ENCODE data around the gene JCAD. TPM values are rescaled to one million over a fixed set of nuclear protein-coding genes. Genes with fewer than 3 reads are reported as not detected.

JCAD gene
- total RNA-seq, 1 donor from 2014 or later, result 27.3 TPM

DNA sequence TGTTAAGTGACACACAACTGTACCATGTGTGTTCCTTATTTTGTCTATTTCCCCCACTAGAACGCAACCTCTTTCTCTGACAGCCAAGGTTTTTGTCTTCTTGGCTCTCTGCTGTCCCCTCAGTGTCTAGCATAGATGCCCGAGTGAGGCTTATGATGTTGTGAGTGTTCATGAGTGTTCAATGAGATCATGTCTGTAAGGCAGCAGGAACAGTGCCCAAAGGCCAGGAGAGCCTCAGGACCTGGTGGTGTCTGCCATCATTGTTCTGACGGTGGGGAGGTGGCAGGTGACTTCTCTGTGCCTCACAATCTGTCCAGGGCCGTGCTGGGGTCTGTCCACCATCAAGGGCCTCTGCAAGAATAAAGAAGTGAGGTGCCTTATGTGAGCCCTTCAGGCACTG lies 66.5 kb downstream of the JCAD start:
- no peaks in the 10 kb centered on the region for H3K79me2 ChIP-seq (ENCODE audit: insufficient read depth, low read length)
- DNase-seq (ENCODE audit: low read depth) (no peak), FAIRE-seq (no peak)
- H3K27me3 ChIP-seq (ENCODE audit: insufficient read depth, low read length), result no peaks in the 10 kb centered on the region
- no peaks in the 10 kb centered on the region for H3K36me3 ChIP-seq (ENCODE audit: insufficient read depth, low read length)
- TF ChIP-seq EZH2 (IDR thresholded peaks at IDR 0.05; ENCODE audit: insufficient read depth, low read length) (no peak), CTCF (IDR thresholded peaks at IDR 0.05; ENCODE audit: insufficient read depth, low read depth, low read length) (no peak)
- no peaks in the 10 kb centered on the region for H4K20me1 ChIP-seq (ENCODE audit: insufficient read depth, low read length)
- H3K9ac ChIP-seq (ENCODE audit: low read length), result no peak overlapping the region
- peaks cover 19% of the 10 kb centered on the region for H3K4me1 Mint-ChIP-seq (ENCODE audit: low read depth, unreplicated experiment)
- H3K9me3 Mint-ChIP-seq (ENCODE audit: unreplicated experiment), result no peaks in the 10 kb centered on the region
- H3K4me3 ChIP-seq (ENCODE audit: insufficient read depth, low read depth, low read length), result no peak overlapping the region
- peaks cover 11% of the 10 kb centered on the region for H3K27me3 Mint-ChIP-seq (ENCODE audit: low read depth, unreplicated experiment)
- H3K4me1 ChIP-seq (ENCODE audit: insufficient read depth, low read length), result no peaks in the 10 kb centered on the region
- no peak overlapping the region for H3K4me3 Mint-ChIP-seq (ENCODE audit: unreplicated experiment)
- no peak overlapping the region for H3K4me2 ChIP-seq (ENCODE audit: low read length)
- no peak overlapping the region for H3K27ac ChIP-seq (ENCODE audit: low read depth, low read length)
- no peaks in the 10 kb centered on the region for H3K36me3 Mint-ChIP-seq (ENCODE audit: low read depth, unreplicated experiment)
- no peak overlapping the region for H2AFZ ChIP-seq (ENCODE audit: low read depth, low read length)
- H3K9me3 ChIP-seq (ENCODE audit: insufficient read depth, low read depth, low read length), result no peaks in the 10 kb centered on the region
- H3K27ac Mint-ChIP-seq (ENCODE audit: unreplicated experiment), result no peak overlapping the region

GRCh38 chr10:29991382-29991781 lies 68.0 kb downstream of the JCAD start:
- Histone ChIP-seq H3K4me1 (ENCODE audit: insufficient read depth, low read length) (no peaks in the 10 kb centered on the region), H3K36me3 (ENCODE audit: insufficient read depth, low read length) (no peaks in the 10 kb centered on the region), H3K27me3 (ENCODE audit: insufficient read depth, low read length) (no peaks in the 10 kb centered on the region), H4K20me1 (ENCODE audit: insufficient read depth, low read length) (no peaks in the 10 kb centered on the region), H3K79me2 (ENCODE audit: insufficient read depth, low read length) (no peaks in the 10 kb centered on the region), H3K4me2 (ENCODE audit: low read length) (no peak overlapping the region), H2AFZ (ENCODE audit: low read depth, low read length) (no peak overlapping the region), H3K27ac (ENCODE audit: low read depth, low read length) (no peak overlapping the region), H3K9ac (ENCODE audit: low read length) (no peak overlapping the region), H3K4me3 (ENCODE audit: insufficient read depth, low read depth, low read length) (no peak overlapping the region), H3K9me3 (ENCODE audit: insufficient read depth, low read depth, low read length) (no peaks in the 10 kb centered on the region)
- Mint-ChIP-seq H3K4me3 (ENCODE audit: unreplicated experiment) (no peak overlapping the region), H3K36me3 (ENCODE audit: low read depth, unreplicated experiment) (no peaks in the 10 kb centered on the region), H3K4me1 (ENCODE audit: low read depth, unreplicated experiment) (peaks cover 9% of the 10 kb centered on the region), H3K27me3 (ENCODE audit: low read depth, unreplicated experiment) (peaks cover 6% of the 10 kb centered on the region), H3K9me3 (ENCODE audit: unreplicated experiment) (no peaks in the 10 kb centered on the region), H3K27ac (ENCODE audit: unreplicated experiment) (no peak overlapping the region)
- FAIRE-seq (no peak), DNase-seq (ENCODE audit: low read depth) (no peak)
- TF ChIP-seq EZH2 (IDR thresholded peaks at IDR 0.05; ENCODE audit: insufficient read depth, low read length) (no peak), CTCF (IDR thresholded peaks at IDR 0.05; ENCODE audit: insufficient read depth, low read depth, low read length) (no peak)

DNA sequence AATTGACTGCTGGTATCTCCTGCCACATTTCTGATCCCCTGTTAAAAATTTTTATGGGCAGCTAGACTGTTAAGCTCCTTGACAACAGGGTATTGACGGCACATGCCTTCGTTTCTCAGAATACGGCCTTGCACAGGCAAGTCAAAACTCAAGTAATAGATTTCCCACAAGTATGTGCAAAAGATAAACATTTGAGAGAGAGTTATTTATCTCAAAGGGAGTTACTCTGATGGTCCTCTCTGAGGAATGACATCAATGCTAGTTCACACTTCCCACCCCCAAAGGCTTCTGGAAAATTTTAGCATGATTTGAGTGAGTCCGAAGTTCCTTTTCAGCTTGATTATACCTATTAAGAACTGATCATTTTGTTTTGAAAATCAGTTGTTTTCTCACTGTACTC lies 71.9 kb downstream of the JCAD start:
- no peak for TF ChIP-seq EZH2 (IDR thresholded peaks at IDR 0.05; ENCODE audit: insufficient read depth, low read length)
- TF ChIP-seq CTCF (IDR thresholded peaks at IDR 0.05; ENCODE audit: insufficient read depth, low read depth, low read length), result no peak
- H3K36me3 ChIP-seq (ENCODE audit: insufficient read depth, low read length), result no peaks in the 10 kb centered on the region
- Mint-ChIP-seq H3K27me3 (ENCODE audit: low read depth, unreplicated experiment) (peaks cover 6% of the 10 kb centered on the region), H3K27ac (ENCODE audit: unreplicated experiment) (no peak overlapping the region), H3K4me1 (ENCODE audit: low read depth, unreplicated experiment) (no peaks in the 10 kb centered on the region), H3K9me3 (ENCODE audit: unreplicated experiment) (no peaks in the 10 kb centered on the region), H3K4me3 (ENCODE audit: unreplicated experiment) (no peak overlapping the region), H3K36me3 (ENCODE audit: low read depth, unreplicated experiment) (peaks cover 2% of the 10 kb centered on the region)
- FAIRE-seq, result no peak
- H2AFZ ChIP-seq (ENCODE audit: low read depth, low read length), result no peak overlapping the region
- H3K4me1 ChIP-seq (ENCODE audit: insufficient read depth, low read length), result no peaks in the 10 kb centered on the region
- peak; percentile 47 for DNase-seq (ENCODE audit: low read depth)
- no peak overlapping the region for H3K9ac ChIP-seq (ENCODE audit: low read length)
- no peaks in the 10 kb centered on the region for H4K20me1 ChIP-seq (ENCODE audit: insufficient read depth, low read length)
- H3K4me3 ChIP-seq (ENCODE audit: insufficient read depth, low read depth, low read length), result no peak overlapping the region
- H3K79me2 ChIP-seq (ENCODE audit: insufficient read depth, low read length), result no peaks in the 10 kb centered on the region
- H3K27me3 ChIP-seq (ENCODE audit: insufficient read depth, low read length), result no peaks in the 10 kb centered on the region
- no peak overlapping the region for H3K4me2 ChIP-seq (ENCODE audit: low read length)
- peaks cover 6% of the 10 kb centered on the region for H3K9me3 ChIP-seq (ENCODE audit: insufficient read depth, low read depth, low read length)
- no peak overlapping the region for H3K27ac ChIP-seq (ENCODE audit: low read depth, low read length)

Measured in astrocyte (in vitro differentiated cells and primary cell).